ENCODE results near the gene EPHA6. TPM values are rescaled to one million over a fixed set of nuclear protein-coding genes. Genes with fewer than 3 reads are reported as not detected.

The EPHA6 gene
- total RNA-seq, 2 donors from 2014 or later, result 0.22 to 3.0 TPM

GRCh38 chr3:97105989-97106651 is 291.7 kb downstream of the EPHA6 start:
- H3K27ac ChIP-seq, result no peak overlapping the region
- TF ChIP-seq CTCF (IDR thresholded peaks at IDR 0.05), result no peak
- H3K9ac ChIP-seq (ENCODE audit: low read depth in 2 of 2, low read length in 2 of 2), result no peak overlapping the region
- no peaks in the 10 kb centered on the region for H3K4me1 ChIP-seq
- intact Hi-C loops (cut with DNase I), result no loop called here
- H3K4me3 ChIP-seq, result no peak overlapping the region
- H3K27me3 ChIP-seq, result no peaks in the 10 kb centered on the region
- no peak for DNase-seq
- no peaks in the 10 kb centered on the region for H3K36me3 ChIP-seq
- H3K9me3 ChIP-seq, result no peaks in the 10 kb centered on the region

- H3K36me3 ChIP-seq, result no peaks in the 10 kb centered on the region
- no peak overlapping the region for H3K27ac ChIP-seq
- DNase-seq, result no peak
- H3K9me3 ChIP-seq, result no peaks in the 10 kb centered on the region
- H3K27me3 ChIP-seq, result no peaks in the 10 kb centered on the region
- TF ChIP-seq CTCF (IDR thresholded peaks at IDR 0.05), result no peak
- no peak overlapping the region for H3K4me3 ChIP-seq
- intact Hi-C loops (cut with DNase I), result no loop called here
- no peaks in the 10 kb centered on the region for H3K4me1 ChIP-seq
- no peak overlapping the region for H3K9ac ChIP-seq (ENCODE audit: low read depth in 2 of 2, low read length in 2 of 2)
Observed at GRCh38 chr3:97106652-97106989, 292.2 kb downstream of the EPHA6 start.

GRCh38 chr3:97108136-97108535 is 293.7 kb downstream of the EPHA6 start:
- H3K4me1 ChIP-seq, result no peaks in the 10 kb centered on the region
- intact Hi-C loops (cut with DNase I), result no loop called here
- H3K27me3 ChIP-seq, result no peaks in the 10 kb centered on the region
- no peak overlapping the region for H3K4me3 ChIP-seq
- H3K27ac ChIP-seq, result no peak overlapping the region
- no peaks in the 10 kb centered on the region for H3K36me3 ChIP-seq
- TF ChIP-seq CTCF (IDR thresholded peaks at IDR 0.05), result no peak
- H3K9ac ChIP-seq (ENCODE audit: low read depth in 2 of 2, low read length in 2 of 2), result no peak overlapping the region
- DNase-seq, result no peak
- H3K9me3 ChIP-seq, result no peaks in the 10 kb centered on the region

- Histone ChIP-seq H3K27me3 (no peaks in the 10 kb centered on the region), H3K36me3 (no peaks in the 10 kb centered on the region), H3K4me3 (no peak overlapping the region), H3K4me1 (no peaks in the 10 kb centered on the region), H3K27ac (no peak overlapping the region), H3K9ac (ENCODE audit: low read depth in 2 of 2, low read length in 2 of 2) (no peak overlapping the region), H3K9me3 (no peaks in the 10 kb centered on the region)
- intact Hi-C loops (cut with DNase I), result no loop called here
- DNase-seq, result no peak
- TF ChIP-seq CTCF (IDR thresholded peaks at IDR 0.05), result no peak
Observed at GRCh38 chr3:97111244-97111643, 296.9 kb downstream of the EPHA6 start.

GRCh38 chr3:97121386-97121785 is 307.0 kb downstream of the EPHA6 start:
- intact Hi-C loops (cut with DNase I), result no loop called here
- no peak overlapping the region for H3K27ac ChIP-seq
- H3K9ac ChIP-seq (ENCODE audit: low read depth in 2 of 2, low read length in 2 of 2), result no peak overlapping the region
- no peak for DNase-seq
- H3K4me3 ChIP-seq, result no peak overlapping the region
- H3K4me1 ChIP-seq, result no peaks in the 10 kb centered on the region
- TF ChIP-seq CTCF (IDR thresholded peaks at IDR 0.05), result no peak
- H3K9me3 ChIP-seq, result no peaks in the 10 kb centered on the region
- no peaks in the 10 kb centered on the region for H3K36me3 ChIP-seq
- H3K27me3 ChIP-seq, result no peaks in the 10 kb centered on the region

Measured in colonic mucosa (tissue), 4 donors.